K562 (cell line): ENCODE results near the gene MOCOS. TPM values are rescaled to one million over a fixed set of nuclear protein-coding genes. Genes with fewer than 3 reads are reported as not detected.

Source experiments
- ATF6 ChIP-seq: sonication (generic); formaldehyde crosslinking; IDR thresholded peaks from 2 replicates; pipeline ENCODE4 v1.4.0; 2020; ENCODE audit warnings: mild to moderate bottlenecking, missing genetic modification reagents
- CEBPB ChIP-seq: fragments of 450-650 bp; IDR thresholded peaks from 2 replicates; pipeline ENCODE4 v1.6.1; 2016; ENCODE audit warnings: missing genetic modification characterization, missing compliant biosample characterization
- COPS2 ChIP-seq: fragments of 450-650 bp; conservative IDR thresholded peaks from 2 replicates; pipeline ENCODE4 v1.6.1; 2016; ENCODE audit warnings: mild to moderate bottlenecking, moderate library complexity
- CREBBP ChIP-seq: IDR thresholded peaks from one replicate; pipeline ENCODE4 v1.6.1; 2012; ENCODE audit warnings: low read depth, mild to moderate bottlenecking, control low read depth, inconsistent platforms, low read length
- CTCFL ChIP-seq: IDR thresholded peaks from 2 replicates; pipeline ENCODE4 v1.6.1; 2011; ENCODE audit warnings: borderline replicate concordance, low read depth, mild to moderate bottlenecking, moderate library complexity, low read length; ENCODE audit not compliant: insufficient read depth, poor library complexity, severe bottlenecking
- DEAF1 ChIP-seq: fragments of 450-650 bp; formaldehyde crosslinking; IDR thresholded peaks from 2 replicates; pipeline ENCODE4 v1.4.0; 2020; ENCODE audit warnings: mild to moderate bottlenecking, moderate library complexity
- EWSR1 ChIP-seq: fragments of 450-650 bp; IDR thresholded peaks from 2 replicates; pipeline ENCODE4 v1.6.1; 2018; ENCODE audit warnings: borderline replicate concordance, mild to moderate bottlenecking, low read depth, moderate library complexity; ENCODE audit not compliant: partially characterized antibody
- EZH2 ChIP-seq: IDR thresholded peaks from 2 replicates; pipeline ENCODE4 v1.6.1; 2012; ENCODE audit warnings: low read depth, mild to moderate bottlenecking, inconsistent platforms, low read length, borderline replicate concordance
- FIP1L1 ChIP-seq: fragments of 200-400 bp; formaldehyde crosslinking; IDR thresholded peaks from 2 replicates; pipeline ENCODE4 v1.6.1; 2018; ENCODE audit warnings: mild to moderate bottlenecking, low read depth, low read length; ENCODE audit not compliant: poor library complexity, severe bottlenecking
- FUS ChIP-seq: fragments of 200-400 bp; formaldehyde crosslinking; optimal IDR thresholded peaks from 2 replicates; pipeline ENCODE3; 2017; ENCODE audit warnings: low read depth, low read length
- GABPB1 ChIP-seq: sonication (generic); formaldehyde crosslinking; IDR thresholded peaks from 2 replicates; pipeline ENCODE4 v1.8.0; 2022; ENCODE audit warnings: mild to moderate bottlenecking, missing genetic modification reagents
- IFI16 ChIP-seq: fragments of 250-450 bp; sonication (Bioruptor Pico); IDR thresholded peaks from 2 replicates; pipeline ENCODE4 v2.1.2; 2022; ENCODE audit warnings: mild to moderate bottlenecking, inconsistent platforms
- KAT2B ChIP-seq: IDR thresholded peaks from one replicate; pipeline ENCODE4 v1.6.1; 2012; ENCODE audit warnings: low read depth, mild to moderate bottlenecking, control low read depth, inconsistent platforms, low read length, moderate library complexity
- KDM1A ChIP-seq, 2 experiments: fragments of 450-650 bp; IDR thresholded peaks; 2 replicates each; pipeline ENCODE4 v1.6.1; 2016; ENCODE audit warnings: mild to moderate bottlenecking in 2 of 2
- KDM2B ChIP-seq: fragments of 250-450 bp; sonication (Bioruptor Pico); IDR thresholded peaks from 2 replicates; pipeline ENCODE4 v1.8.0; 2021; ENCODE audit warnings: mild to moderate bottlenecking, moderate library complexity
- KLF13 ChIP-seq: fragments of 450-650 bp; IDR thresholded peaks from 2 replicates; pipeline ENCODE4 v1.6.1; 2016; ENCODE audit warnings: missing genetic modification characterization, low read depth, mild to moderate bottlenecking, missing compliant biosample characterization, moderate library complexity, borderline replicate concordance
- MIER1 ChIP-seq: fragments of 450-650 bp; IDR thresholded peaks from 2 replicates; pipeline ENCODE4 v1.6.1; 2016; ENCODE audit warnings: antibody characterized with exemption, mild to moderate bottlenecking, low read depth
- PKNOX1 ChIP-seq: fragments of 450-650 bp; IDR thresholded peaks from 2 replicates; pipeline ENCODE4 v1.6.1; 2016
- TFAM ChIP-seq: fragments of 250-450 bp; sonication (Bioruptor Pico); conservative IDR thresholded peaks from 2 replicates; pipeline ENCODE4 v1.5.0; 2021; ENCODE audit warnings: mild to moderate bottlenecking, moderate library complexity
- ZNF347 ChIP-seq: fragments of 450-650 bp; formaldehyde crosslinking; IDR thresholded peaks from 2 replicates; pipeline ENCODE4 v1.4.0; 2020; ENCODE audit warnings: low read depth, mild to moderate bottlenecking, moderate library complexity
- ZNF436 ChIP-seq: fragments of 250-450, 450-650 bp; sonication (Bioruptor Pico); formaldehyde crosslinking; IDR thresholded peaks from 2 replicates; pipeline ENCODE4 v1.7.0; 2020; ENCODE audit warnings: mild to moderate bottlenecking
- ZNF551 ChIP-seq: fragments of 250-450 bp; sonication (Bioruptor Pico); IDR thresholded peaks from 2 replicates; pipeline ENCODE4 v1.5.0; 2021; ENCODE audit warnings: mild to moderate bottlenecking, moderate library complexity
- ZNF644 ChIP-seq: fragments of 200-800 bp; sonication (Bioruptor generic); IDR thresholded peaks from 2 replicates; pipeline ENCODE4 v1.6.1; 2016; ENCODE audit warnings: low read depth, missing genetic modification characterization, missing compliant biosample characterization
- ZNF699 ChIP-seq: fragments of 250-450 bp; sonication (Bioruptor Pico); IDR thresholded peaks from 2 replicates; pipeline ENCODE4 v1.8.0; 2021; ENCODE audit warnings: mild to moderate bottlenecking, moderate library complexity; ENCODE audit not compliant: insufficient replicate concordance
- polyA plus RNA-seq, 8 experiments: library from polyadenylated mRNA; depleted of rRNA in 4 of 8; stranded (reverse) in 5 of 8; unstranded in 3 of 8; fragments of >200 nt; fragmentation: Nextera tagmentation in 2 of 8; fragmentation: Illumina TruSeq in 1 of 8; extraction: Ambion mirVana in 2 of 8; extraction: Trizol in 1 of 8; gene quantifications; 2 replicates each; pipeline versions ENCODE4 v1.2.1 to v1.2.3, GENCODE V29; 2011 to 2014; ENCODE audit warnings: inconsistent platforms in 1 of 8, missing spikeins in 1 of 8
- total RNA-seq, 7 experiments: library from RNA; depleted of rRNA in 6 of 7; stranded (reverse); fragments of >200 nt in 6 of 7; fragmentation: Illumina TruSeq in 2 of 7; extraction: Trizol in 2 of 7; gene quantifications; 2 replicates each; pipeline versions ENCODE4 v1.2.1 to v1.2.3, GENCODE V29; 2011 to 2021; ENCODE audit warnings: low replicate concordance in 1 of 7

The MOCOS gene
- total and polyA plus RNA-seq, 9 of the 15 experiments (the other 6 are each of a cell fraction or from before 2014, with no cell fraction given) = 4.5 to 12.4 (median 9.1) TPM

GRCh38 chr18:36200354-36200771, 13.1 kb downstream of the MOCOS start (continued):
- TF ChIP-seq KDM2B (CRISPR knock-in tag) = no peak
- no peak for TF ChIP-seq ATF6
- TF ChIP-seq CREBBP = no peak
- TF ChIP-seq MIER1 = no peak
- no peak for TF ChIP-seq COPS2
- TF ChIP-seq ZNF436 (CRISPR knock-in tag) = no peak
- no peak for TF ChIP-seq EZH2
- TF ChIP-seq FIP1L1 = no peak
- TF ChIP-seq ZNF644 = 0 out of 2 replicates have a peak, but pooled peaks have one; percentile 35
- TF ChIP-seq EWSR1 = no peak
- no peak for TF ChIP-seq ZNF551
- TF ChIP-seq ZNF699 (CRISPR knock-in tag) = no peak
- TF ChIP-seq KDM1A (IDR thresholded peaks at IDR 0.05) = peak; percentile 31 to 71; a peak in 3 of 4 replicates
- TF ChIP-seq DEAF1 (CRISPR knock-in tag) = no peak
- TF ChIP-seq TFAM (CRISPR knock-in tag) = no peak
- no peak for TF ChIP-seq FUS
- TF ChIP-seq GABPB1 (CRISPR knock-in tag) = no peak
- no peak for TF ChIP-seq ZNF347
- no peak for TF ChIP-seq KAT2B
- no peak for TF ChIP-seq IFI16 (CRISPR knock-in tag)
- TF ChIP-seq CTCFL = no peak
- TF ChIP-seq KLF13 (tag) = no peak
- peak; percentile 26; the same call in 1 of the 2 replicates for TF ChIP-seq PKNOX1
- peak; percentile 66 for TF ChIP-seq CEBPB
